NCI-H82 (cell line): ENCODE data around the gene MROH8.

Experiments
- DNase-seq: peaks from one replicate; lab custom pipeline; 2025; lab: John Stamatoyannopoulos, UW

Gene MROH8

GRCh38 chr20:37178839-37179682 lies at the start of gene MROH8, which contains the start of gene RPN2:
Gene MROH8, minus strand, starts transcription at chr20:37179548.
Gene RPN2, plus strand, starts transcription at chr20:37179330. Its CDS starts 27 bp downstream, at chr20:37179357.
- DNase-seq = peak; percentile 99

GRCh38 chr20:37228656-37229055 lies 49.3 kb upstream of the MROH8 start:
- DNase-seq = no peak

GRCh38 chr20:37228082-37228481 lies 48.7 kb upstream of the MROH8 start:
- DNase-seq = no peak

- no peak for DNase-seq
Measured at GRCh38 chr20:37226889-37227288, 47.5 kb upstream of the MROH8 start.

- DNase-seq = no peak
Measured at GRCh38 chr20:37225146-37225545, 45.8 kb upstream of the MROH8 start.

- DNase-seq = peak; percentile 15
Measured at GRCh38 chr20:37223053-37223452, 43.7 kb upstream of the MROH8 start.

- no peak for DNase-seq
Measured at GRCh38 chr20:37222086-37222485, 42.7 kb upstream of the MROH8 start.

GRCh38 chr20:37220731-37221130 lies 41.4 kb upstream of the MROH8 start:
- DNase-seq = no peak

- DNase-seq = no peak
Measured at GRCh38 chr20:37219751-37220668, 40.7 kb upstream of the MROH8 start.

- no peak for DNase-seq
Measured at GRCh38 chr20:37218976-37219375, 39.6 kb upstream of the MROH8 start.

GRCh38 chr20:37218441-37218840 lies 39.1 kb upstream of the MROH8 start:
- DNase-seq = no peak

- peak; percentile 38 for DNase-seq
Measured at GRCh38 chr20:37209661-37210314, 30.4 kb upstream of the MROH8 start.

- no peak for DNase-seq
Measured at GRCh38 chr20:37209193-37209592, 29.8 kb upstream of the MROH8 start.

- DNase-seq = no peak
Measured at GRCh38 chr20:37207171-37207570, 27.8 kb upstream of the MROH8 start.

- DNase-seq = no peak
Measured at GRCh38 chr20:37205794-37206193, 26.4 kb upstream of the MROH8 start.

GRCh38 chr20:37205130-37205529 lies 25.8 kb upstream of the MROH8 start:
- no peak for DNase-seq

GRCh38 chr20:37204056-37204455 lies 24.7 kb upstream of the MROH8 start:
- DNase-seq = no peak

GRCh38 chr20:37202267-37202943 lies 23.1 kb upstream of the MROH8 start:
- peak; percentile 55 for DNase-seq

- no peak for DNase-seq
Measured at GRCh38 chr20:37201827-37202162, 22.4 kb upstream of the MROH8 start.

GRCh38 chr20:37200926-37201826 lies 21.8 kb upstream of the MROH8 start:
- DNase-seq = no peak

- DNase-seq = no peak
Measured at GRCh38 chr20:37200376-37200775, 21.0 kb upstream of the MROH8 start.
